Smooth muscle cell (in vitro differentiated cells): Measurements from ENCODE around the gene SLC37A1. TPM values are rescaled to one million over a fixed set of nuclear protein-coding genes. Genes with fewer than 3 reads are reported as not detected.

Experiments used
- DNase-seq: peaks from one replicate; lab custom pipeline; 2025; ENCODE audit not compliant: unreplicated experiment; lab: John Stamatoyannopoulos, UW
- H2AFZ ChIP-seq: fragments of 200-600 bp; sonication (generic); 2 replicates; pipeline ENCODE4 v1.6.0; 2016; ENCODE audit warnings: antibody characterized with exemption, low read depth, mild to moderate bottlenecking
- H3F3A ChIP-seq: fragments of 200-600 bp; sonication (generic); 2 replicates; pipeline ENCODE4 v1.6.0; 2017; ENCODE audit warnings: antibody characterized with exemption, low read depth
- H3K27ac ChIP-seq: fragments of 200-600 bp; sonication (generic); 2 replicates; pipeline ENCODE4 v1.5.1; 2016; ENCODE audit warnings: low read depth, mild to moderate bottlenecking
- H3K27me3 ChIP-seq: fragments of 200-600 bp; sonication (generic); 2 replicates; pipeline ENCODE4 v1.6.1; 2016; ENCODE audit warnings: low read depth, mild to moderate bottlenecking
- H3K36me3 ChIP-seq: fragments of 200-600 bp; sonication (generic); 2 replicates; pipeline ENCODE4 v1.5.1; 2016; ENCODE audit warnings: low read depth
- H3K4me1 ChIP-seq: fragments of 200-600 bp; sonication (generic); 2 replicates; pipeline ENCODE4 v1.5.1; 2016; ENCODE audit warnings: low read depth
- H3K4me2 ChIP-seq: fragments of 200-600 bp; sonication (generic); 2 replicates; pipeline ENCODE4 v1.6.0; 2016; ENCODE audit warnings: mild to moderate bottlenecking
- H3K4me3 ChIP-seq: fragments of 200-600 bp; sonication (generic); 2 replicates; pipeline ENCODE4 v1.5.1; 2016; ENCODE audit warnings: mild to moderate bottlenecking
- H3K79me2 ChIP-seq: fragments of 200-600 bp; sonication (generic); 2 replicates; pipeline ENCODE4 v1.6.0; 2016; ENCODE audit warnings: low read depth, mild to moderate bottlenecking
- H3K9ac ChIP-seq: fragments of 200-600 bp; sonication (generic); 2 replicates; pipeline ENCODE4 v1.6.0; 2016; ENCODE audit warnings: low read depth
- H3K9me3 ChIP-seq: fragments of 200-600 bp; sonication (generic); replicated peaks from 2 replicates; pipeline ENCODE4 v1.5.1; 2016; ENCODE audit warnings: low read depth
- H4K20me1 ChIP-seq: fragments of 200-600 bp; sonication (generic); 2 replicates; pipeline ENCODE4 v1.6.0; 2016; ENCODE audit warnings: low read depth
- WGBS: methylation state at CpG from one replicate; pipeline ENCODE4 v1.1.7; 2016; ENCODE audit warnings: low lambda C conversion rate; 5-methylcytosine and 5-hydroxymethylcytosine counted together
- polyA plus RNA-seq: library from polyadenylated mRNA; unstranded; fragments of >200 nt; fragmentation: Nextera tagmentation; extraction: Ambion mirVana; gene quantifications from 2 replicates; pipeline ENCODE4 v1.2.1, GENCODE V29; 2016
- total RNA-seq: library from RNA; depleted of rRNA; stranded (reverse); fragments of >200 nt; gene quantifications from 2 replicates; pipeline ENCODE4 v1.2.3, GENCODE V29; 2014
- TF ChIP-seq, protein P1 (sequence below): fragments of 200-600 bp; sonication (generic); IDR thresholded peaks from 2 replicates; pipeline ENCODE4 v1.5.1; 2017; ENCODE audit warnings: borderline replicate concordance, mild to moderate bottlenecking, antibody characterized with exemption; ENCODE audit not compliant: insufficient read depth, poor library complexity, severe bottlenecking

The SLC37A1 gene
- total and polyA plus RNA-seq, 2 experiments from 2014 or later, result 15.0 to 18.0 TPM

- no peak overlapping the region for H3K27ac ChIP-seq
- no peaks in the 10 kb centered on the region for H3K27me3 ChIP-seq
- H3K9me3 ChIP-seq, result no peaks in the 10 kb centered on the region
- no peak for DNase-seq
- no peaks in the 10 kb centered on the region for H3F3A ChIP-seq
- H3K9ac ChIP-seq, result no peak overlapping the region
- no peaks in the 10 kb centered on the region for H3K36me3 ChIP-seq
- H3K4me1 ChIP-seq, result no peaks in the 10 kb centered on the region
- no peak overlapping the region for H3K4me3 ChIP-seq
- no peaks in the 10 kb centered on the region for H4K20me1 ChIP-seq
- H2AFZ ChIP-seq, result no peak overlapping the region
- TF ChIP-seq, protein P1, sequence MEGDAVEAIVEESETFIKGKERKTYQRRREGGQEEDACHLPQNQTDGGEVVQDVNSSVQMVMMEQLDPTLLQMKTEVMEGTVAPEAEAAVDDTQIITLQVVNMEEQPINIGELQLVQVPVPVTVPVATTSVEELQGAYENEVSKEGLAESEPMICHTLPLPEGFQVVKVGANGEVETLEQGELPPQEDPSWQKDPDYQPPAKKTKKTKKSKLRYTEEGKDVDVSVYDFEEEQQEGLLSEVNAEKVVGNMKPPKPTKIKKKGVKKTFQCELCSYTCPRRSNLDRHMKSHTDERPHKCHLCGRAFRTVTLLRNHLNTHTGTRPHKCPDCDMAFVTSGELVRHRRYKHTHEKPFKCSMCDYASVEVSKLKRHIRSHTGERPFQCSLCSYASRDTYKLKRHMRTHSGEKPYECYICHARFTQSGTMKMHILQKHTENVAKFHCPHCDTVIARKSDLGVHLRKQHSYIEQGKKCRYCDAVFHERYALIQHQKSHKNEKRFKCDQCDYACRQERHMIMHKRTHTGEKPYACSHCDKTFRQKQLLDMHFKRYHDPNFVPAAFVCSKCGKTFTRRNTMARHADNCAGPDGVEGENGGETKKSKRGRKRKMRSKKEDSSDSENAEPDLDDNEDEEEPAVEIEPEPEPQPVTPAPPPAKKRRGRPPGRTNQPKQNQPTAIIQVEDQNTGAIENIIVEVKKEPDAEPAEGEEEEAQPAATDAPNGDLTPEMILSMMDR, result no peak
- H3K4me2 ChIP-seq, result no peak overlapping the region
- 96% methylated on average over 14 of the region's 14 CpGs for WGBS
- H3K79me2 ChIP-seq, result no peaks in the 10 kb centered on the region
Measured at GRCh38 chr21:42563686-42564085, 50.0 kb downstream of the SLC37A1 start.

GRCh38 chr21:42564561-42564971 lies 50.9 kb downstream of the SLC37A1 start:
- no peak overlapping the region for H3K4me2 ChIP-seq
- H3K36me3 ChIP-seq, result no peaks in the 10 kb centered on the region
- H4K20me1 ChIP-seq, result no peaks in the 10 kb centered on the region
- no peaks in the 10 kb centered on the region for H3K4me1 ChIP-seq
- no peaks in the 10 kb centered on the region for H3K9me3 ChIP-seq
- H2AFZ ChIP-seq, result no peak overlapping the region
- H3K9ac ChIP-seq, result no peak overlapping the region
- no peaks in the 10 kb centered on the region for H3F3A ChIP-seq
- no peaks in the 10 kb centered on the region for H3K27me3 ChIP-seq
- TF ChIP-seq, protein P1, result no peak
- no peaks in the 10 kb centered on the region for H3K79me2 ChIP-seq
- no peak overlapping the region for H3K4me3 ChIP-seq
- DNase-seq, result no peak
- WGBS, result 99% methylated on average over 17 of the region's 17 CpGs
- no peak overlapping the region for H3K27ac ChIP-seq

GRCh38 chr21:42565206-42565810 lies 51.7 kb downstream of the SLC37A1 start:
- no peaks in the 10 kb centered on the region for H3K4me1 ChIP-seq
- WGBS, result 97% methylated on average over 16 of the region's 16 CpGs
- H3K36me3 ChIP-seq, result no peaks in the 10 kb centered on the region
- no peaks in the 10 kb centered on the region for H4K20me1 ChIP-seq
- no peak overlapping the region for H3K4me3 ChIP-seq
- H3K9me3 ChIP-seq, result no peaks in the 10 kb centered on the region
- no peaks in the 10 kb centered on the region for H3F3A ChIP-seq
- H3K9ac ChIP-seq, result no peak overlapping the region
- TF ChIP-seq, protein P1, result no peak
- H2AFZ ChIP-seq, result no peak overlapping the region
- no peaks in the 10 kb centered on the region for H3K27me3 ChIP-seq
- no peak overlapping the region for H3K27ac ChIP-seq
- no peak overlapping the region for H3K4me2 ChIP-seq
- no peaks in the 10 kb centered on the region for H3K79me2 ChIP-seq
- no peak for DNase-seq

GRCh38 chr21:42565886-42566523 lies 52.4 kb downstream of the SLC37A1 start:
- Histone ChIP-seq H2AFZ (no peak overlapping the region), H3K9ac (no peak overlapping the region), H3K36me3 (no peaks in the 10 kb centered on the region), H3K4me3 (no peak overlapping the region), H3K27ac (no peak overlapping the region), H4K20me1 (no peaks in the 10 kb centered on the region), H3F3A (no peaks in the 10 kb centered on the region), H3K4me2 (no peak overlapping the region), H3K4me1 (no peaks in the 10 kb centered on the region), H3K79me2 (no peaks in the 10 kb centered on the region), H3K9me3 (no peaks in the 10 kb centered on the region), H3K27me3 (no peaks in the 10 kb centered on the region)
- WGBS, result 94% methylated on average over 13 of the region's 13 CpGs
- TF ChIP-seq, protein P1, result no peak
- no peak for DNase-seq
